ENCODE results near the gene TECTA. TPM values are rescaled to one million over a fixed set of nuclear protein-coding genes. Genes with fewer than 3 reads are reported as not detected.

The TECTA gene
- polyA plus RNA-seq, 1 of the 3 experiments (the other 2 are of a cell fraction), result 0.58 TPM

GRCh38 chr11:121235057-121235456, 134.0 kb downstream of the TECTA start:
- ChIA-PET CTCF (interaction anchor here (0.8 to 1.0 kb wide), 2 partner anchors 33 to 122 kb away, joined by 3 to 4 read pairs; no protein-coding TSS in a partner anchor), POLR2A (no interaction called here)
- 47% methylated on average over 3 of the region's 3 CpGs for WGBS (ENCODE audit: low lambda C conversion rate)
- Histone ChIP-seq H4K20me1 (ENCODE audit: insufficient read depth) (no peaks in the 10 kb centered on the region), H3K27me3 (ENCODE audit: insufficient read depth) (no peaks in the 10 kb centered on the region), H3F3A (replicated peaks; ENCODE audit: insufficient read depth) (no peaks in the 10 kb centered on the region), H3K9ac (no peak overlapping the region), H3K36me3 (replicated peaks in 1 of 2; ENCODE audit: control insufficient read depth in 1 of 2, insufficient read depth in 2 of 2, low read length in 1 of 2) (no peaks in the 10 kb centered on the region), H3K9me3 (no peaks in the 10 kb centered on the region), H3K79me2 (ENCODE audit: insufficient read depth) (no peaks in the 10 kb centered on the region), H3K4me2 (no peak overlapping the region), H3K4me1 (ENCODE audit: control insufficient read depth in 1 of 2, insufficient read depth in 2 of 2, low read depth in 1 of 2, low read length in 1 of 2) (peaks cover 0 to 8% of the 10 kb centered on the region in 2 experiments; a peak in 1 of 4 replicates), H3K4me3 (ENCODE audit: low read depth in 2 of 2, low read length in 1 of 2) (no peak overlapping the region), H2AFZ (ENCODE audit: low read depth) (no peak overlapping the region), H3K27ac (ENCODE audit: low read depth in 2 of 2, low read length in 1 of 2) (no peak overlapping the region), H3K9me2 (no peaks in the 10 kb centered on the region)
- DNase-seq, result no peak
- no peak for TF ChIP-seq PBX3 (IDR thresholded peaks at IDR 0.05)
- TF ChIP-seq REST (IDR thresholded peaks at IDR 0.05; ENCODE audit: low read depth, low read length), result no peak
- TF ChIP-seq ZBTB33 (IDR thresholded peaks at IDR 0.05; ENCODE audit: borderline replicate concordance, low read depth), result no peak
- TF ChIP-seq CHD2 (IDR thresholded peaks at IDR 0.05; ENCODE audit: low read length, partially characterized antibody), result no peak
- TF ChIP-seq ELF1 (IDR thresholded peaks at IDR 0.05), result no peak
- TF ChIP-seq USF2 (IDR thresholded peaks at IDR 0.05; ENCODE audit: borderline replicate concordance, low read depth, low read length), result no peak
- TF ChIP-seq CTCF (IDR thresholded peaks at IDR 0.05), result no peak
- no peak for TF ChIP-seq SIN3A (IDR thresholded peaks at IDR 0.05; ENCODE audit: borderline replicate concordance, low read depth, low read length)
- no peak for TF ChIP-seq FOSL2 (IDR thresholded peaks at IDR 0.05; ENCODE audit: borderline replicate concordance, low read depth)
- no peak for TF ChIP-seq EP300 (IDR thresholded peaks at IDR 0.05; ENCODE audit: borderline replicate concordance in 1 of 2, low read depth in 1 of 2, low read length in 1 of 2)
- no peak for TF ChIP-seq MXI1 (IDR thresholded peaks at IDR 0.05; ENCODE audit: low read depth, low read length)
- TF ChIP-seq NRF1 (IDR thresholded peaks at IDR 0.05; ENCODE audit: low read depth, low read length), result no peak
- TF ChIP-seq MAX (IDR thresholded peaks at IDR 0.05; ENCODE audit: low read depth), result no peak
